ENCODE results near the gene HSD17B14. TPM values are rescaled to one million over a fixed set of nuclear protein-coding genes. Genes with fewer than 3 reads are reported as not detected.
A peak's percentile ranks its signal among the peaks of the same experiment; 100 is the strongest.

The HSD17B14 gene
- total RNA-seq, 4 donors from 2014 or later = 3.5 to 15.1 (median 5.4) TPM

DNA sequence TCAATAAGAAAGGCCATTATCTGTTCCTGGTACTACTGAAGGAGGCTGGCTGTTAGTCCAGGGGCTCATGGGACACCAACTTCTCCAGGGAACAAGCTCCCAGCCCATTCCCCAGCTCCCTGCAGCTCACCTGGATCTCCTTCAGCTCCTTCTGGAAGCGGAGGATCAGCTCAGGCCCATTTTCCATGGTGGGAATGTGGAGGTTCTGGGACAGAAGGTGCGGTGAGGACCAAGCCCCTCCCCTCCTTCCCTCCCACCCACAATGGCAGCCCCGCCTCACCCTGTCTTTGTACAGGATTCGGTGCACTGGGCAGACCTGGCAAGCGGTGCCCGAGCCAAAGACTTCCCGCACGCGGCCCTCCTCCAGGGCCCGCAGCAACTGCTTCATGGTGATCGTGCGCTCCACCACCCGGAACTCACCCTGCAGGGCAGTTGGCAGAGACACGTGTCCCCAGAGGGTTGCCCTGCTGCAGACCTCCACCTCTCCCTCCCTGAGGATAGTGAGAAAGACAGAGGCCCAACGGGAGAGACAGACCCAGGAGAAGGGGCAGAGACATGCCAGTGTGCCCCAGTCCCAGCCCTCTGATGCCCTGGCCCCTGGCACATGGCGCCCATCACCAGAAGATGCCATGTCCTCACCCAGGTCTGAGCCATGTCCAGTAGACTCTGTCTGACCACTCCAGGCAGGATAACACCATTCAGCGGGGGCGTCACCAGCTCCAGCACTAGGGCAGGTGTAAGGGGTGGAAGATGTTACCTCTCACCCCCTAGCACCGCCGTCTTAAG is 39.8 kb downstream of the HSD17B14 start:
- H3K36me3 ChIP-seq = no peaks in the 10 kb centered on the region
- intact Hi-C loops (cut with DNase I; ENCODE audit: low total_unique reads) (loop anchor here (10.0 kb wide), 1 partner anchor 178 kb away; no protein-coding TSS in a partner anchor), in situ Hi-C loops (cut with MboI; ENCODE audit: low pct_ligation_motif_present in 1 of 4, low pct_unique_long_range_greater_than_20kb in 1 of 4, low sequenced_read_pairs in 3 of 4) (no loop called here)
- H3K27me3 ChIP-seq = no peaks in the 10 kb centered on the region
- peak overlapping the region; percentile 72 to 88 (median 78) for H3K27ac ChIP-seq
- peaks cover 0 to 15% (median 10%) of the 10 kb centered on the region in 4 donors for H3K4me1 ChIP-seq
- H3K9me3 ChIP-seq = no peaks in the 10 kb centered on the region
- WGBS, 2 donors (ENCODE audit: low coverage in 1 of 2) = 91% methylated on average over 14 of the region's 20 CpGs; no CpG with 5 or more reads in 1 of the 2 donors
- TF ChIP-seq EP300 (IDR thresholded peaks at IDR 0.05; ENCODE audit: low read depth) = no peak
- TF ChIP-seq, protein P1, sequence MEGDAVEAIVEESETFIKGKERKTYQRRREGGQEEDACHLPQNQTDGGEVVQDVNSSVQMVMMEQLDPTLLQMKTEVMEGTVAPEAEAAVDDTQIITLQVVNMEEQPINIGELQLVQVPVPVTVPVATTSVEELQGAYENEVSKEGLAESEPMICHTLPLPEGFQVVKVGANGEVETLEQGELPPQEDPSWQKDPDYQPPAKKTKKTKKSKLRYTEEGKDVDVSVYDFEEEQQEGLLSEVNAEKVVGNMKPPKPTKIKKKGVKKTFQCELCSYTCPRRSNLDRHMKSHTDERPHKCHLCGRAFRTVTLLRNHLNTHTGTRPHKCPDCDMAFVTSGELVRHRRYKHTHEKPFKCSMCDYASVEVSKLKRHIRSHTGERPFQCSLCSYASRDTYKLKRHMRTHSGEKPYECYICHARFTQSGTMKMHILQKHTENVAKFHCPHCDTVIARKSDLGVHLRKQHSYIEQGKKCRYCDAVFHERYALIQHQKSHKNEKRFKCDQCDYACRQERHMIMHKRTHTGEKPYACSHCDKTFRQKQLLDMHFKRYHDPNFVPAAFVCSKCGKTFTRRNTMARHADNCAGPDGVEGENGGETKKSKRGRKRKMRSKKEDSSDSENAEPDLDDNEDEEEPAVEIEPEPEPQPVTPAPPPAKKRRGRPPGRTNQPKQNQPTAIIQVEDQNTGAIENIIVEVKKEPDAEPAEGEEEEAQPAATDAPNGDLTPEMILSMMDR (IDR thresholded peaks at IDR 0.05) = no peak
- TF ChIP-seq POLR2AphosphoS5 (IDR thresholded peaks at IDR 0.05) = no peak
- no peak for TF ChIP-seq POLR2A (IDR thresholded peaks at IDR 0.05)
- no peak overlapping the region for H3K4me3 ChIP-seq
- no peak for DNase-seq

DNA sequence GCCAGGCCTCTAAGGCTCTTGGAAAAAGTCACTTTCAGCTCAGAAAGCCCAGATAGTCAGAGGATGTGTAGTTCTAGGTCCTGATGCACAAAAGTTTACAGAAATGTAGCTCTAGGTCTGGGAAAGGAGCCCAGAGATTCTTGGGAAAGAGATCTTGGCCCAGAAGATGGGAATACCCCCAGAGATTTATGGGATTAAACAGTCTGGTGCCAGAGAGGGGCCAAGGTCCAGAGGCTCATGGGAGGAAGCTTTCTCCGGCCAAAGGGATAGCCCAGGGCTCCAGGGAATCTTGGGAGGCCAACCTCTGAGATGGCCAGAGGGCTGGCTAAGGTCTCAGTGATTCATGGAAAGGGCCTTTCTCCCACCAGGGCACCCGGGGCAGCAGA is 40.6 kb downstream of the HSD17B14 start:
- Histone ChIP-seq H3K27me3 (no peaks in the 10 kb centered on the region), H3K9me3 (no peaks in the 10 kb centered on the region), H3K36me3 (no peaks in the 10 kb centered on the region), H3K27ac (peak overlapping the region; percentile 72 to 88 (median 78)), H3K4me1 (peaks cover 0 to 15% (median 10%) of the 10 kb centered on the region in 4 donors), H3K4me3 (no peak overlapping the region)
- 56% methylated on average over 2 of the region's 2 CpGs; no CpG with 5 or more reads in 1 of the 2 donors for WGBS, 2 donors (ENCODE audit: low coverage in 1 of 2)
- no peak for TF ChIP-seq POLR2AphosphoS5 (IDR thresholded peaks at IDR 0.05)
- TF ChIP-seq, protein P1 (IDR thresholded peaks at IDR 0.05) = no peak
- no peak for TF ChIP-seq EP300 (IDR thresholded peaks at IDR 0.05; ENCODE audit: low read depth)
- no peak for TF ChIP-seq POLR2A (IDR thresholded peaks at IDR 0.05)
- intact Hi-C loops (cut with DNase I; ENCODE audit: low total_unique reads) = loop anchor here (2.0 to 10.0 kb wide), 2 partner anchors 41 to 179 kb away; partner anchors contain the start of gene HSD17B14
- peak; percentile 29 for DNase-seq
- in situ Hi-C loops (cut with MboI; ENCODE audit: low pct_ligation_motif_present in 1 of 4, low pct_unique_long_range_greater_than_20kb in 1 of 4, low sequenced_read_pairs in 3 of 4) = no loop called here

DNA sequence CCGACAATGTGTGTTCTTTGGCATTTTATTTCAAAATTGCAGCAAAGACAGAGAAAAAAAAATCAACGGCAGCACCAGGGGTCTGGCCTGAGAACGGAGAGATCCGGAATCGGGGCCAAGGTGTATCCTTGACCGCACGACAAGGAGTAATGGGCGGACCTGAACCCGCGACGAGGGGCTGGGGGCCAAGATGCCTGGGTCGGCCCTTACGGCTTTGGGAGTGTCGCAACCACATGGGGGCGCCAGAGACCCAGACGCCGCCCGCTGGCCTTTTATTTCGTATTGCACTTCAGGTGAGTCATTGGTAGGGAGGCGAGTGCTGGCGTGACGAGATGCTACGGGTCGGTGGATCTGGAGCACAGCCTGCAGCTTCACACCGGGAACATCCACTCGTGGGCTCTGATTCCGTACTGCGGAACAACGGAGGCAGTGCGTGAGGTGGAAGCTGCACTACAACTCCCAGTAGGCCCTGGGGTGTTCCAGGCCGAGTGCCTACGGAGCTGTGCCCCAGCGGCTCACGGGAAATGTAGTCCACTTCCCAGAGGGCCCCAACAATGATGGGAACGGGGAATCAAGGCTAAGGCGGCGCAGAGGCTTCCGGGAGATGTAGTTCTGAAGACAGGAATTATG is 41.1 kb downstream of the HSD17B14 start:
- DNase-seq = peak; percentile 91
- intact Hi-C loops (cut with DNase I; ENCODE audit: low total_unique reads) = loop anchor here (2.0 to 10.0 kb wide), 2 partner anchors 42 to 180 kb away; partner anchors contain the start of gene HSD17B14
- Histone ChIP-seq H3K9me3 (no peaks in the 10 kb centered on the region), H3K27me3 (no peaks in the 10 kb centered on the region), H3K4me3 (peak overlapping the region in 3 of 4 donors; percentile 24 to 56 (median 41)), H3K27ac (peak overlapping the region; percentile 72 to 88 (median 78)), H3K4me1 (peaks cover 0 to 15% (median 10%) of the 10 kb centered on the region in 4 donors), H3K36me3 (no peaks in the 10 kb centered on the region)
- TF ChIP-seq POLR2A (IDR thresholded peaks at IDR 0.05) = peak; percentile 24
- peak; percentile 41 to 56 (median 52) for TF ChIP-seq POLR2AphosphoS5 (IDR thresholded peaks at IDR 0.05)
- TF ChIP-seq, protein P1 (IDR thresholded peaks at IDR 0.05) = peak; percentile 92 to 99 (median 97)
- no peak for TF ChIP-seq EP300 (IDR thresholded peaks at IDR 0.05; ENCODE audit: low read depth)
- 2% methylated on average over 19 to 31 of the region's 38 CpGs for WGBS, 2 donors (ENCODE audit: low coverage in 1 of 2)
- in situ Hi-C loops (cut with MboI; ENCODE audit: low pct_ligation_motif_present in 1 of 4, low pct_unique_long_range_greater_than_20kb in 1 of 4, low sequenced_read_pairs in 3 of 4) = no loop called here

DNA sequence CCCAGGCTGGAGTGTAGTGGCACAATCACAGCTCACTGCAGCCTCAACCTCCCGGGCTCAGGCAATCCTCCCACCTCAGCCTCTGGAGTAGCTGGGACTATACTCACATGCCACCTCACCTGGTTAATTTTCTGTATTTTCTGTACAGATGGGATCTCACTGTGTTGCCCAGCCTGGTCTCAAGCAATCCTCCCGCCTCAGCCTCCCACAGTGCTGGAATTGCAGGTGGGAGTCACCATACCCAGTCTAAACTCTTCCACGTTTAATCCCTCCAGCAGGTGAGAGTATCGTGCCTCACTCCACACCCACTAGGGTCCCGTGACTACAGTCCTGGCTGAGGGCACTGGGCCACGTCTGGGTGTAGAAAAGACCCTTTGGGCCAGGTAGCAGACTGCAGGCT is 42.0 kb downstream of the HSD17B14 start:
- intact Hi-C loops (cut with DNase I; ENCODE audit: low total_unique reads) (loop anchor here (2.0 to 10.0 kb wide), 2 partner anchors 43 to 181 kb away; partner anchors contain the start of gene HSD17B14), in situ Hi-C loops (cut with MboI; ENCODE audit: low pct_ligation_motif_present in 1 of 4, low pct_unique_long_range_greater_than_20kb in 1 of 4, low sequenced_read_pairs in 3 of 4) (loop anchor here in 3 of 4 donors (5.0 kb wide), 3 partner anchors 43 to 178 kb away; partner anchors contain the start of gene HSD17B14 (in 2 of the 3))
- no peaks in the 10 kb centered on the region for H3K36me3 ChIP-seq
- no peaks in the 10 kb centered on the region for H3K27me3 ChIP-seq
- H3K9me3 ChIP-seq = no peaks in the 10 kb centered on the region
- DNase-seq = no peak
- WGBS, 2 donors (ENCODE audit: low coverage in 1 of 2) = 76 to 82% methylated on average over 5 to 6 of the region's 6 CpGs
- H3K27ac ChIP-seq = peak overlapping the region in 3 of 4 donors; percentile 72 to 88 (median 78)
- H3K4me1 ChIP-seq = peaks cover 0 to 15% (median 10%) of the 10 kb centered on the region in 4 donors
- no peak for TF ChIP-seq EP300 (IDR thresholded peaks at IDR 0.05; ENCODE audit: low read depth)
- TF ChIP-seq, protein P1 (IDR thresholded peaks at IDR 0.05) = no peak
- no peak for TF ChIP-seq POLR2A (IDR thresholded peaks at IDR 0.05)
- TF ChIP-seq POLR2AphosphoS5 (IDR thresholded peaks at IDR 0.05) = no peak
- H3K4me3 ChIP-seq = no peak overlapping the region

Measured in transverse colon (tissue), 4 donors.